Activated CD4-positive, alpha-beta T cell treated with anti-CD3 and anti-CD28 coated beads, Interleukin-2, amount 50 U/mL, for 24 hours (primary cell): ENCODE data around the gene ZNF699.
"Not testable (repeated sequence)": the region's sequence is repeated elsewhere in the genome, so short reads cannot be mapped to it uniquely, and the experiment has no call there.

Experiments used
- DNase-seq, 2 donors: peaks; one replicate each; pipeline ENCODE4 v3.0.0-alpha.2; 2020; ENCODE audit warnings: low read depth in 1 of 2, low spot score in 1 of 2

The ZNF699 gene

GRCh38 chr19:9289231-9289884, 20.3 kb downstream of the ZNF699 start:
- no peak for DNase-seq

- not testable (repeated sequence) for DNase-seq
Measured at GRCh38 chr19:9283485-9283884, 26.2 kb downstream of the ZNF699 start.

- no peak for DNase-seq
Measured at GRCh38 chr19:9251236-9251635, 58.4 kb downstream of the ZNF699 start.

- DNase-seq, result no peak
Measured at GRCh38 chr19:9250630-9251029, 59.0 kb downstream of the ZNF699 start, which contains the start of gene OR7E24. Gene OR7E24, plus strand, starts transcription at chr19:9250930. Its CDS starts 114 bp downstream, at chr19:9251044.
